GM19463 (cell line): Measurements from ENCODE around the gene EYS.
"Not testable (repeated sequence)": the region's sequence is repeated elsewhere in the genome, so short reads cannot be mapped to it uniquely, and the experiment has no call there.

ENCODE experiments used
- ATAC-seq: cut with Tn5 transposase; IDR thresholded peaks from one replicate; pipeline ENCODE4 v1.9.1; 2021; ENCODE audit warnings: mild to moderate bottlenecking, moderate library complexity; ENCODE audit not compliant: unreplicated experiment

Gene EYS

DNA sequence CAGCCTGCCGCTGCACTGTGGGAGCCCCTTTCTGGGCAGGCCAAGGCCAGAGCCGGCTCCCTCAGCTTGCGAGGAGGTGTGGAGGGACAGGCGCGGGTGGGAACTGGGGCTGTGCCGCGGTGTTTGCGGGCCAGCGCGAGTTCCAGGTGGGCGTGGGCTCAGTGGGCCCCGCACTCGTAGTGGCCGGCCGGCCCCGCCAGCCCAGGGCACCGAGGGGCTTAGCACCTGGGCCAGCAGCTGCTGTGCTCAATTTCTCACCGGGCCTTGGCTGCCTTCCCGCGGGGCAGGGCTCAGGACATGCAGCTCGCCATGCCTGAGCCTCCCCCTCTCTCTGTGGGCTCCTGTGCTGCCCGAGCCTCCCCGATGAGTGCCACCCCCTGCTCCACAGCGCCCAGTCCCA is 1683.3 kb downstream of the EYS start:
- ATAC-seq = no peak

DNA sequence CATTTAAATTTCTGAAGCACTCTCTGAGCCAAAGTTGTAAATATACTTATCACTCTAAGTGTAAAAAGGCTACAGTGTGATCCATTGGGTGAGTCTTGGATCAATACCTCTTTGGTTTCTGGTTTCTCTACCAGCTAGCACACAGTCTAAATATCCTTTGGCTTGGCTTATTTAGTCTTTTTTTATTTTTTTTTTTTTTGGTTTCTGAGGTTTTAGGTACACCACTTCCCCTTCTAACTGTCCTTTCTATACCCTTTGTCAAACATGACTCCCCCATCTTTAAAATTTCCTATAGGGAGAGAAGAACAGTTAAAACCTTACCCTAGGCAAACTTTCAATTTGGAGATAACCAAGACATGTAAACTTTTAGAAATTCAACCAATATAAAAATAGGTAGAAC is 1692.4 kb downstream of the EYS start:
- ATAC-seq = no peak

DNA sequence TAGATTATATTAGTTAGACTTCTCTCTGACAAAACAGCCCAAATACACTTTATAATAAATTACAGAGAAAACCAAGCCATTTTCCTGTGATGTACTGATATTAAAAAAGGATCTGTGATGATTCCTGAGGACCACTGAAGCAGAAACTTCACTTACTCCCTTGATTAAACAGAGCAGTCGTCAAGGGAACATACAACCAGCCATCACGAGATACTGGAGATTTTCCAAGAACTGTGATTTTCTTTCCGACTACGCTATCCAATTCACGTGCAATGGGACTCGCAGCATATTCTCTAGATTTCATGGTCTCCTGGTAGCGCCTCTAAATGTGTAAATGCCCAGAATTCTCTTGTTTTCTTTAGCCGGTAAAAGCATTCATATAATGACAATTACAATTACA is 1694.0 kb downstream of the EYS start:
- no peak for ATAC-seq

DNA sequence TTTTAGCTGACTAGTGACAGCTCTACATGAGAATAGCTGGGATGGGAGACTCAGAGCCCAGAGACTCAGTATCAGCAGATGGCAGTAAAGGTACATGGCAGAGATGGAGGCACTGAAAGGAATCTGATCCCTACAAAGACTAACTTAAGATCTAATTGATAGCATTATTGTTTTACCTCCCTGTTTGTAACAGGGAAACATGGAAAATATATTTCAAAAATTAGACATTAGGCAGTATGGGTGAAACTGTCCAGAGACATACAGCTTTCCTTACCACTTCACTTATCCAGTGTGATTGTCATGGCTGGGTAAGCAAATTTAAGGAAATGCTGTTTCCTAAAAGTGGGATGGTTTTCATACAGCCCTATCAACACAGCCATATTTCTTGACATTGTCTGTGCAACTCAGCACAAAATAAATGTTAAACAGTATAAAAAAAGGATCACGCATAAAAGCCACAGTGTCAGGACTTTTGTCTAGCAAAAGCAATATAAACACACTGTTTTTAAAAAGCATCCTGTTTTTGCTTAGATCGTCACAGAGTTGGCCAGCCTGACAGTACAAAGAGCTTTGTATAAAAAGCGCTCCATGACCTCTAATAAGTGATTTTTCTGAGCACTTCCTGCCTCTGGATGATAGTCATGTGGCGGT is 1694.5 kb downstream of the EYS start:
- peak; percentile 65 for ATAC-seq

DNA sequence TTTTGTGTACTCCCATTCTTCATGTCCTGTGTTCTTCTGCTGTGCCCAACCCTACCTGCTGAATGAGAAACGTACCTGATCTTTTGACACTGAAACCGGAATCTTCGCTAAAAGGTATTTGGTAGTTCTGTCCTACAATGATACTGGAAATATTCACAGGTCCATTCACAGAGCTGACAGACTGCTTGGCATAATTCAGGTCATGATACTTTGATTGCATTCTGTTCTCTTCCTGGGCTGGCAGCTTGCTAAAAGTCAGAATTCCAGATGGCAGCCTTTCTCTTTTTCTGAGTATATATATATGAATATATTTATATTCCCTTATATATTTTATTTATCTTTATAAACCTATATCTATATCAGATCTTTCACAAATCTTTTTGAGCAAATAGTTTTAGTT is 1696.4 kb downstream of the EYS start:
- no peak for ATAC-seq

DNA sequence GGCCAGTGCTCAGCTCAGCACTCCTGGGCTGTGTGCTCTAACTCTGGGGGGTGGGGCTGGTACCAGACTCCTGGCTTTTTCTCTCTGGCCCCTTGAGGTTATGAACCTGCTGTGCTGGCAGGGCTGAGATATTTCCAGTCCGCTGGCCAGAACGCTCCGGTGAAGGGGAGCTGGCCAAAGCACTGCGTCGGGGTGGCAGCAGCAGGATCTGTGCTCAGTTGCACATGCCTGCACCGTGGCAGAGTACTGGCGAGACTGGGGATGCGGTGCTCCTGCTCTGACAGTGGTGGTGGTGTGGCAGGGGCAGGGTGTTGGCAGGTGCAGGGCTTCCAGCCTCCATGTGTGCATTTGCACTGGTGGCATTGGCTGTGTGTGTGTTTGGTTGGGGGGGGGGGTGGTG is 1697.0 kb downstream of the EYS start:
- ATAC-seq = no peak

DNA sequence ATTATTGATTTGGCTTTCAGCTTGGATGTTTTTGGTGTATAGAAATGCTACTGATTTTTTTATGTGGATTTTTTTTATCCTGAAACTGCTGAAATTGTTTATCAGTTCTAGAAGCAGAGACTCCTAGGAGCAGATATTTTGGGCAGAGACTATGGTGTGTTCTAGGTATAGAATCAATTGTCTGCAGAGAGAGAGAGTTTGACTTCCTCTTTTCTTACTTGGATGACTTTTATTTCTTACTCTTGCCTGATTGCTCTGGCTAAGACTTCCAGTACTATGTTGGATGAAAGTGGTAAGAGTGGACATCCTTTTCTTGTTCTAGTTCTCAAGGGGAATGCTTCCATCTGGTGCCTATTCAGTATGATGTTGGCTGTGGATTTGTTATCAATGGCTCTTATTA is 1700.8 kb downstream of the EYS start:
- ATAC-seq = no peak

DNA sequence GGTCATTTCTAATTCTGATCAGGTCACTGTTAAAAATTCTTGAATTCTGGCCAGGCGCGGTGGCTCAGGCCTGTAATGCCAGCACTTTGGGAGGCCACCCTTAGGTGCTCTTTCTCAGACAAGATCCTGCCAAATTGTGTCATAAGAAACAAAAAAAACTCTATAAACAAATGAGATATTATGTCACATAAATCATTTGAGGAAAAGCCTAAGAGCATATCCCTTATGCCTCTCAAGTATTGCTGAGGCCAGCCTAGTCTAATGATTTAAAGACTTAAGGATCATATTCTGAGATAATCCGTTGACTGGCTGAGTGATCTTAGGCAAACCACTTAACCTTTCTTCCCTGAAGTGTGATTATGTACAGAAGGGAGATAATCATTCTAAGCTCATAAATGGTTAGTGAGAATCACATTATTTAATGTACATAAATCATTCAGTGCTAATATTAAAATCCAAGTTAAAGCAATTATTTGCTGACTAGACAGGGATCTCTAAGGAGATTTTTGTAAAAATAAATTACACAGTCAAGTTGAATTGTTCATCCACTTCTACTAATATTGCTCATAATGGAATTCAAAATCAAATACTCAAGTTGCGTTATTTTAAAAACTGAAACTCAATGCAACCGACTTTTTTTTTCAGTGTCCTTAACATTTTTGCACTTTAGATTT is 1706.1 kb downstream of the EYS start:
- ATAC-seq = no peak

DNA sequence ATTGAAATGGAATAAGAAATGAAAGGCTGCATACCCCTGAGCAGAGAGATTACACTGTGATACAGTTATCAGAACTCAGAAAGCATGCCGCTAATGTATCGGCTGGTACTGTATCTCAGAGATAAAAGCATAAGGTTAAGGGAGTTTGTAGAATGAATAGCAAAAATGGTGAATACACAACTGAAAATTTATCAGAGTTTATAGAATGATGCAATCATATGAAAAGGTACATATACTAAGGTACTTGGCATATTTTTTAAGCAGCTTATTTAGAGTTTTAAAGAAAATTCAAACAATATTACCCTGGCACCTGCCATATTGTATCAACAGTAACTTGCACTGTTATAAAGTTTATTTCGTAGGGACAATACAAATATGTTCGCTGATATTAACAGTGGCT is 1707.4 kb downstream of the EYS start:
- no peak for ATAC-seq

DNA sequence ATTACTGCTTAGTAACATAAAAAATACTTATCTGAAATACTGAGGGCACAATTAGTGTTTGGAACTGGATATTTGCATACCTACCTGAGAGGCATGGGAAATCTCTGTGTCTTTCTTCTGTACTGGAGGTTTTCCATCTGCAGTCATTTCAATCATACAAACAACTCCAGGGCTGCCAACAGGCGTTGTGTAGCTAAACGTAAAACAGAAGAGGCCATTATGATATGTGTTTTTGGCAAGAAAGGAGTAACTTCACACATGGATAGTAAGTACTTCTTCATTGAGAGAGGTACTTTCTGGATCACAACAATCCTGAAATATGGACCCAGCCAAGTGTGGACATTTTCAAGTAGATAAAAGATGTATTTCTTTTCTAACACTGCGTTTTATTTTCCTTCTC is 1708.0 kb downstream of the EYS start:
- no peak for ATAC-seq

DNA sequence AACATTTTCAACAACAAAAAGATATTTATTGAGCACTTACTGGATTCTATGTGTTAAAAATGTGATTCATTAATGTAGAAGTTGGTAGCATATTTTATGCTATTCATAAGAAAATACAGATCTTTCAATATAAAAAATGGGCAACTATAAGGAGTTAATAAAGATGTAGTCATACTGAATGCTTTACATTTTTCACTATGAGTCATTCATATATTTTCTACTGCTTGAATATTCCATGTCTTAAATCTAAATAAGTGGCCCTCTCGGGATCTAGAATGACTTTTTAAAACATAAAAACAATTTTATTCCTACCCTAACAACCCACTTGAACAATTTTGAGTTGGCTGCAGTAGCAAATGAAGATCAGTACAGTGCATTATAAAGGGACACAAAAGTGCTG is 1709.3 kb downstream of the EYS start:
- ATAC-seq = no peak

DNA sequence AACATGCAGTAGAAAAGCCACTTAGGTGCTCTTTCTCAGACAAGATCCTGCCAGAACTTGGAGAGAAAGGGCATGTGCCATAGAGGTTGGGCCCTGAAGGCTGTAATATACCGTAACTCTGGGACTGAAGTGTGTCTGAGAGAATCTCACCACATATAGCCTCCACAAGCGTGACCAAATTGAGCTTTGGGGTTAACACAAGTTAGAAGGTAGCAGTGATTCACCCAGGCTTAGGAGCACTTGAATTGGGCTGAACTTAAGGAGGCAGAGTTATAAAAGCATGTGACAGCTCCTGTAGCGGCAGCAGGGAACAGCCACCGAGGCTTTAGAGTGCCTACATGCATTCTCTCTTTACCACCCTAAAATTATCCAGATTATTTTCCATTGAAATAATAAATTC is 1709.8 kb downstream of the EYS start:
- no peak for ATAC-seq

DNA sequence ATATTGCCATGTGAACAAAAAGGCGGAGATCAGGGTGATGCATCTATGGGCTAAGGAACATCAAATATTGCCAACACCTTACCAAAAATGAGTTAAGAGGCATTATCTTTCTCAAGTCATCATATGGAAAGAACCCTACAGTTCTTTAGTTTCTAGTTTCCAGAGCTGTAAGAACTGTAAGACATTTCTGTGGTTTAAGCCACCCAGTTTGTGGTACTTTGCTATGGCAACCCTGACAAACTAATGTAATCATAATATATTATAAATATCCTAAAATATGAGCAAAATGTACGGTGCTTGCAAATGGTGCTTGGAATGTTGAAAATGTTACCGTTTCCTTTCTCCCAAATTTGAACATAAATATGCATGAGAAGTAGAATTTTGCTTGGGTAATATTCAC is 1721.8 kb downstream of the EYS start:
- no peak for ATAC-seq

DNA sequence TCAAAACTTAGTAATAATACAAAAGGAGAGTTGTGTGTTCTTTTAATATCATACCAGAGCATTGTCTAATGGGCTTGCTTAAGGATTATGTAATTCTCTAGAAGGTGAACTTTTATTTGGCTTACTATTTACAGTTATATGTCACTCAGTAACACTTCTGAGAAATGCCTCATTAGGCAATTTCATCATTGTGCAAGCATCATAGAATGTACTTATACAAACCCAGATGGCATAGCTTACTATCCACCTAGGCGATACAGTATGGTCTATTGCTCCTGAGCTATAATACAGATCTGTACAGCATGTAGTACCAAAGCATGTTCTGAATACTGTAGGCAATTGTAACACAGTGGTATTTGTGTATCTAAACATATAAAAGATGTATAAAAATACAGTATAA is 1731.3 kb downstream of the EYS start:
- ATAC-seq = no peak

DNA sequence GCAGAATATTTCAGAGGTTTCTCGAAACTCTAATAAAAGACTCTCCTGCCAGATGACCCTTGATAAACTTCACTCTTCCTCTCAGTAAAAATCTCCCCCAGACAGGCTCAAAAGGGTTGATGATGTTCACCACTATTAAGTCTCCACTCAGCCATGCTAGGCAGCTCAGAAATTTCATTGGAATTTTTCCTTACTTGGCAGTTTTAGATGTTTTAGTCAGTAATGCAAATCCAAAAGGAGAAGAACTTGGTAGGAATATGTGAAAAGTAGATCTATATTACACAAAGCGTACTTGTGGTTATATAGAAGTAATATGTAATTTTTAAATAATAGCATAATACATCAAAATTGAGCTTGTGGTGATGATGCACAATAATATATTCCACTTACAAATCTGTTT is 1738.4 kb downstream of the EYS start:
- ATAC-seq = no peak

DNA sequence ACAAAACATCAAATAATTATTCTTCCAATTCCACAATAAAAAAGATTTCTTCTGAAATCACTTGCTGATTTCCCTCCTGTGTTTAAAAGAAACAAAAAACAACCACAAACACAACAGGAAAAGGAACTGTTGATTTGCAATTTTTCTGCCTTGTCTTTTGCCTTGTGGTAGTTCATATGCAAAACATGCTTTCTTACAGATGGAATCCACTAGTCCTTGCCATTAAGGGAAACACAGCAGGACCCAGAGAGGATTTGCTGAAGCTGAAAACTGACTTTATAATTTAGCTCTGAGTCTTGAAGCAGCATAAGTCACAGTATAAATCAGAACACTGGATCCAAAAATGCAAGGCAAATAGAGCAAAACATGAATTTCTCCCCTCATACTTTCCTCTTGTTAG is 1742.7 kb downstream of the EYS start:
- ATAC-seq = no peak

DNA sequence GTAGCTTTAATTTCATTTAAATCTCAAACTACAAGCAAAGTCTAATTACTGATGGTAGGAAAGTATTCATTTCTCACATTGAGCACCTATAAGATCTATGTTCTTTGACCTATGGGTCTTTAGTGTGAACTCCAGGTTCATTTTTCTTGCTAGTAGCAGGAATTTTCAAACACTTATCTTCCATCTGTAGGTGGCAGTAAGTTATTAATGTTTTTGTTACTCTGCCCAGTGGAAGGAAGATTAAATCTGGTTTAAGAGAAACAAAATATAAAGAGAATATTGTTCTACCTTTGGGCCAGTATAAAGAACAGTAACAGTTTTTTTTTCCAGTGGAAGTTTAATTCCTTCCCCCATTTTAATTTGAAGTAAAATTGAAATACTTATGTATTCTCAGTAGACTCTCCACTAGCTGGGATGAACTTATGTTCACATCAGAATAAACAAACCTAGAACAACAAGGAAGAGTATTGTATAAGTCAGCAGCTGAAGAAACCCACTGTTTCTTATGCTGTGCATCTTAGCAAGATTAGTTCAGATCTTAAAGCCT is 1743.2 kb downstream of the EYS start:
- no peak for ATAC-seq

DNA sequence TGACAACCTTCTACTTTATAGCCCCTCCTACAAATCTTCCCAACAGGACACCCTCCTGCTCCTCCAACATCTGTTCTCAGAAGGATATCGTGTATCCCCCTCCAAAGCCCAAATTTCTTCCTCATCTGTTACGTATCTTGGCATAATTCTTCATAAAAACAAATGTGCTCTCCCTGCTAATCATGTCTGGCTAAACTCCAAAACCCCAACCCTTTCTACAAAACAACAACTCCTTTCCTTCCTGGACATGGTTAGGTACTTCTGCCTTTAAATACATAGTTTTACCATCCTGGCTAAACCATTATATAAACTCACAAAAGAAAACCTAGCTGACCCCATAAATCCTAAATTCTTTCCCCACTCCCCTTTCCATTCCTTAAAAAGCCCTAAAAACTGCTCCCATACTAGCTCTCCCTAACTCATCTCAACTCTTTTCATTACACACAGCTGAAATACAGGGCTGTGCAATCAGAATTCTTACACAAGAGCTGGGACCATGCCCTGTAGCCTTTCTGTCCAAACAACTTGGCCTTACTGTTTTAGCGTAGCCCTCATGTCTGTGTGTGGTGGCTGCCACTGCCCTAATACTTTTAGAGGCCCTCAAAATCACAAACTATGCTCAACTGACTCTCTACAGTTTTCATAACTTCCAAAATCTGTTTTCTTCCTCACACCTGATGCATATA is 1753.5 kb downstream of the EYS start:
- ATAC-seq = not testable (repeated sequence)

DNA sequence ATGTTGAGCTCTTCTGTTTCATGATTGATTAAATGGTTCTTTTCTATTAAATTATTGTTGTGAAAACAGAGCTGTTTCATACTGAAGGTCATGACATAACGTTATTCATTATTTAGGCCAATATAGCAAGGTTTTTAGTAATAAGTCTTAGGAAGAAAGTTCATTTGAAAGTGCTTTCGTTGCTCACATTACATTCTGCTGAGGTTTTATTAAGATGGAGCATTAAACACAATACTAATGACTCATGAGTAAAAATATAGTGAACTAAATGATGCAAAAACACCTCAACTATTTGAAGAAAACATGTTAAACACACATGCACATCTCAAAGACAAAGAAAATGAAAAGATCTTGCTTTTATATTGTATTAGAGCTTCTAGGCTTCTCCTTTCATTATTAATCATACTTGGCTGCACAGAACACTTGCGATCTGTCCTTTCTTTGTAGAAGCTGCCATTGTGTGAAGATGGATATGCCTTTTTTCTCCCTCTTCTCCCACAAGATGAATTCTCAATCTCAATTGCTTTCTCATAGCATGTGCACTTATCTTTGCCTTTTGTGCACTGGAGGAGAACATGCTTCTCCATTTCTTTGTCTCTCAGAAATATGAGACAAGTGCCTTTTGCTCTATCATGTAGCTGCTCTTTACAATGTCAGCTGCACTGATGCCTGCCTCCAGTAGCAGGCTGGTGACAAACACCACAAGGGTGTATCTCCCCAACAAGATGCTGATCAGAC is 1759.1 kb downstream of the EYS start:
- ATAC-seq = no peak

DNA sequence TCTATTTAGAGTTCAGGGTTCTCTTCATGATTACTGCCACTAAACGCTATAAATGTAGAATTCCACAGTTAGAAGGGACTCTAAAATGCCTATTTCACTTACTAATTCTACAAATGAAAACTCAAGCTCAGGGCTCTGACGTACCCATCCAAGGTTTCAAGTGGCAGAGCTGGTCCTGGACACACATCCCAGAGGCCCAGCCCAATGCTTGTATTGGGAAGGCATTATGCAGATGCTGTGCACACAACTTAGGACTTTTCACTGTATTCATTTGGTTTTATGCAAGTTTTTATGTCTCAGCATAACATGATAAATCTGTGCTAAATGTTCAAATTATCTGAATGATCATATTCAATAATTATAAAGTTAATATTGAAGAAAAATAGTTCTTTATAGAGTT is 1761.0 kb downstream of the EYS start:
- no peak for ATAC-seq

DNA sequence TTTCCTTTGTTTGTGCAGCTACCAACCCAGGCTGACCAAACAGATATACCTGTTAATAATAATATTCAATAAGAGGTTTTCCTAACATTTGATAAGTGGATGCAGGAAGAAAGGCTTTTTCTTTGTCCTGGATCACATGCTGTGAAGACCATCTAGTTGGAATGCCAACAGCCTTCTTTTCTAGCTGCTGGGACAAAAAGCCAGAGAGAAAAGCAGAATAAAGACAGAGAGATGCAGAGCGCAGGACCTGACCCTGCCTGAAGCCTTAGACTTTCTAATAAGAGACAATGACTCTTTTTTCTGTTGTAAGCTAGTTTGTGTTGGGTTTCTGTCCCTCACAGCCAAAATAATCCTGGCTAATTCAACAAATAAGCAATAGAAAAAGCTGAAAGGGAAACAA is 1763.2 kb downstream of the EYS start:
- ATAC-seq = no peak
